Right lobe of liver (tissue), 6 donors: ENCODE measurements around the gene TWIST2. TPM values are rescaled to one million over a fixed set of nuclear protein-coding genes. Genes with fewer than 3 reads are reported as not detected.

Experiments used
- ATAC-seq, 4 donors: fragments of 200-7000 bp; cut with Tn5 transposase; one replicate each; pipeline ENCODE4 v1.9.1; 2020; ENCODE audit warnings: mild to moderate bottlenecking in 4 of 4, moderate library complexity in 4 of 4
- DNase-seq, 3 donors: peaks; one replicate each; pipeline ENCODE4 v3.0.0-alpha.2; 2020
- H3K27ac ChIP-seq, 3 donors: fragments of 200-600 bp; one replicate each; pipeline ENCODE4 v1.8.0; 2022
- H3K27me3 ChIP-seq, 2 donors: fragments of 200-600 bp; one replicate each; pipeline ENCODE4 v1.8.0; 2022
- H3K36me3 ChIP-seq, 4 donors: fragments of 200-600 bp; sonication (generic) in 1 of 4; one replicate each; pipeline versions ENCODE4 v1.5.1 to v1.8.0; 2017 to 2022; ENCODE audit warnings: control low read depth in 1 of 4
- H3K4me1 ChIP-seq, 4 donors: fragments of 200-600 bp; sonication (generic) in 1 of 4; one replicate each; pipeline versions ENCODE4 v1.5.1 to v1.8.0; 2017 to 2022; ENCODE audit warnings: control low read depth in 1 of 4
- H3K4me3 ChIP-seq, 3 donors: fragments of 200-600 bp; one replicate each; pipeline ENCODE4 v1.8.0; 2022
- H3K9me3 ChIP-seq, 4 donors: fragments of 200-600 bp; sonication (generic) in 1 of 4; one replicate each; pipeline versions ENCODE4 v1.5.1 to v1.8.0; 2017 to 2022; ENCODE audit warnings: control low read depth in 1 of 4
- CTCF ChIP-seq, 4 donors: fragments of 200-600 bp in 3 of 4; fragments of 450-650 bp in 1 of 4; IDR thresholded peaks; one replicate each; pipeline versions ENCODE4 v1.5.1 to v1.8.0; 2016 to 2022; ENCODE audit warnings: antibody characterized with exemption in 4 of 4, mild to moderate bottlenecking in 2 of 4
- POLR2A ChIP-seq: fragments of 450-650 bp; IDR thresholded peaks from one replicate; pipeline ENCODE4 v1.6.1; 2017; ENCODE audit warnings: antibody characterized with exemption, mild to moderate bottlenecking
- WGBS: methylation state at CpG from one replicate; pipeline ENCODE4 v1.1.6; 2018; ENCODE audit warnings: low coverage, low lambda C conversion rate; ENCODE audit not compliant: insufficient coverage; ENCODE audit errors: missing lambda C conversion rate; 5-methylcytosine and 5-hydroxymethylcytosine counted together
- intact Hi-C, 2 donors: fragments of 100-400 bp; cut with DNase I; formaldehyde crosslinking; loops; one replicate each; pipeline versions ENCODE4 v1.11.2 to v1.14.1; 2022
- total RNA-seq, 6 experiments: library from RNA; depleted of rRNA in 2 of 6; stranded (reverse); fragments of >200 nt in 2 of 6; fragmentation: NEBNext Ultra II Directional in 3 of 6; extraction: Animal tissue kit (Norgen Biotek cat#: 25700) in 3 of 6; gene quantifications; one replicate each; pipeline versions ENCODE4 v1.1.0 to v1.2.4, GENCODE V29; 2016 to 2023
- donor health status: DM: no; HTN: yes; CAD: no.
- donor health status: DM: no; HTN: no; CAD: no.
- donor health status: DM: no; HTN: no; CAD: no.
- donor health status: DM: no; HTN: yes; CAD: no.
- donor health status: DM: no; HTN: yes; CAD: no.

Gene TWIST2
- total RNA-seq, 6 experiments from 2014 or later = 0.15 to 0.56 (median 0.18) TPM; not detected in 3

- 60% methylated on average over 1 of the region's 2 CpGs for WGBS
- Histone ChIP-seq H3K36me3 (no peaks in the 10 kb centered on the region), H3K27me3 (no peaks in the 10 kb centered on the region), H3K4me1 (no peaks in the 10 kb centered on the region), H3K27ac (no peak overlapping the region), H3K9me3 (no peaks in the 10 kb centered on the region), H3K4me3 (no peak overlapping the region)
- TF ChIP-seq POLR2A = no peak
- no peak for ATAC-seq
- no peak for DNase-seq
- intact Hi-C loops = no loop called here
Measured at GRCh38 chr2:238839428-238839827, 8.5 kb upstream of the TWIST2 start.

DNA sequence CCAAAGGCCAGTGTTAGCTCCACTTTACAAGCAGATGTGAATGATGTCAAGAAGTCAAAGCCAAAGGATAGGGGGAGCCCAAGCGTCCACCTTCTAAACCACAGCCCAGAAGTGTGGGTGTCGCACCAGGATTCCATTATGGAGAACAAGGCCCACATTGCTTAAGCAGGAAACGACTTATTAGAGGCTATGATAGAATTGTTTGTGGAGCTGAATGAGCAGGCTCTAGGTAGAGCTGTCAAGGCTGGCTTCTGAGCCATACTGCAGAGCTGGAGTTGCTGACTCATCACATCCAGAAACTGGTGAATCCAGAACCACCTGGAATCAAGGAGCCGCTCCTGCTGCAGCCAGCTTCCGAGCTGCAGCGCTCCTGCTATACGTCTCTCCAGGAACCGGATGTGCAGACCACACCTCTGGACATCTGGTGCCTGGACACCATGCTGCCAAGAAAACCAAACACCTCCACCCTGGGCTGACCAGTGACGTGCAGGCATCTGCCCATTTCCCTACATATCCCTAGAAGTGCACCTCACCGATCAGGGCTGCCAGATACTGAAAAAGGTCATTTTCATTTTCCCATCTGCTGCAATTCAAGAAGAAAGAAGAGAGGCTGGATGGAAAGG, 6.2 kb upstream of the TWIST2 start:
- no peak for DNase-seq
- Histone ChIP-seq H3K27ac (no peak overlapping the region), H3K27me3 (no peaks in the 10 kb centered on the region), H3K9me3 (no peaks in the 10 kb centered on the region), H3K4me3 (no peak overlapping the region), H3K4me1 (peaks cover 0 to under 1% (median 0%) of the 10 kb centered on the region in 4 donors), H3K36me3 (no peaks in the 10 kb centered on the region)
- WGBS = 50% methylated on average over 2 of the region's 10 CpGs
- intact Hi-C loops = no loop called here
- TF ChIP-seq CTCF (IDR thresholded peaks at IDR 0.05) = no peak
- no peak for TF ChIP-seq POLR2A
- no peak for ATAC-seq

GRCh38 chr2:238843476-238843875, 4.4 kb upstream of the TWIST2 start:
- 44% methylated on average over 2 of the region's 3 CpGs for WGBS
- no peak overlapping the region for H3K27ac ChIP-seq
- DNase-seq (no peak), ATAC-seq (no peak)
- no peak overlapping the region for H3K4me3 ChIP-seq
- peaks cover 0 to 13% (median 0%) of the 10 kb centered on the region in 4 donors for H3K4me1 ChIP-seq
- no peaks in the 10 kb centered on the region for H3K36me3 ChIP-seq
- no peaks in the 10 kb centered on the region for H3K9me3 ChIP-seq
- TF ChIP-seq CTCF (IDR thresholded peaks at IDR 0.05) = no peak
- TF ChIP-seq POLR2A = no peak
- peaks cover 0 to 15% of the 10 kb centered on the region in 2 donors for H3K27me3 ChIP-seq
- intact Hi-C loops = no loop called here

DNA sequence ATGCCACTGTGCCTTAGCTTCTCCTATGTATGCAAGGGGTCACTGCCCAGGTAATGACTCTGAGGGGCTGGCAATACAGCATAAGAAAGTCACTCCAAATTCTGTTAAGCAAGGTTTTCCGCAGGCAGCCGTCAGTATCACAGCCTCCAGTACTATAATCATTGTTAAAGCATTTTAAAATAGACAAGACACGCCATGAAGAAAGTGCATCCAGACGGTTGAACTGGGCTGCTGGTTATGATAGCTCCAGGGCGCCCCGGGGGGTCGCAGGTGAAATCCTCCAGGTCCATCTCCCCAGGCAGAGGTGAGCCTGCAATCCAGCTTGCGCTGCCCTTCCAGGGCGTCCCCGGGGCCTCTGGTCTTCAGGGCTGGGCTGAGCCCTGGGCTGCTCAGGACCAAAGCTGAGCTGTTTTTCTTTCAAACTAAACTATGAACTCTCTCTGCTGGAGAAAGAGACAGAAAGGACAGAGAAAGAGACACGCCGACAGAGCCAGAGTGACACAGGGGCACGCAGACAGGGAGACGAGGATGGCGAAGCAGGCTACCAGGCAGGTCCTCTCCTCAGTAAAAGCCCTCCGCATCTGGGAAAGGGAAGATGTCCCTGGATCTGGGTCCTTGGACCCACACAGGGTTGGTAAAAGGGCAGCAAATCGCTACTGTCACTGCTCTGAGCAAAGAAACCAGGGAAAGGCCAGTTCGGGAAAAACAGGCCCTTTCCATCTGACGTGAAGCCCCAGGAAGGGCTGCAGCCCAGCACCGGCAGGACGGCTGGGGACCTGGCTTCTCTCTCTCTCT, 2.1 kb upstream of the TWIST2 start:
- Histone ChIP-seq H3K27me3 (peaks cover 0 to 17% of the 10 kb centered on the region in 2 donors), H3K36me3 (no peaks in the 10 kb centered on the region), H3K27ac (no peak overlapping the region), H3K4me3 (no peak overlapping the region), H3K9me3 (no peaks in the 10 kb centered on the region), H3K4me1 (peaks cover 0 to 16% (median 0%) of the 10 kb centered on the region in 4 donors)
- DNase-seq = no peak
- ATAC-seq = no peak
- TF ChIP-seq POLR2A = no peak
- TF ChIP-seq CTCF (IDR thresholded peaks at IDR 0.05) = no peak
- 49% methylated on average over 11 of the region's 21 CpGs for WGBS
- intact Hi-C loops = no loop called here

GRCh38 chr2:238846378-238846627, 1.6 kb upstream of the TWIST2 start:
- Histone ChIP-seq H3K9me3 (no peaks in the 10 kb centered on the region), H3K4me1 (peaks cover 0 to 16% (median 0%) of the 10 kb centered on the region in 4 donors)

More at GRCh38 chr2:238846378-238846627, 1.6 kb upstream of the TWIST2 start:
- Histone ChIP-seq H3K27me3 (peaks cover 0 to 17% of the 10 kb centered on the region in 2 donors), H3K36me3 (no peaks in the 10 kb centered on the region), H3K27ac (no peak overlapping the region), H3K4me3 (no peak overlapping the region)
- TF ChIP-seq POLR2A (no peak), CTCF (IDR thresholded peaks at IDR 0.05) (no peak)
- intact Hi-C loops = no loop called here
- ATAC-seq (peak in 1 of 4 donors; percentile 7), DNase-seq (no peak)
- 13% methylated on average over 9 of the region's 19 CpGs for WGBS
